Sigmoid colon (tissue), 7 donors: ENCODE data around the gene MAN2A2. TPM values are rescaled to one million over a fixed set of nuclear protein-coding genes. Genes with fewer than 3 reads are reported as not detected.

Experiments used
- DNase-seq: peaks from one replicate; pipeline ENCODE4 v3.0.0-alpha.2; 2019
- H3K27ac ChIP-seq, 4 donors: fragments of 200-600 bp; sonication (generic); one replicate each; pipeline ENCODE4 v1.5.1; 2016 to 2019; ENCODE audit warnings: mild to moderate bottlenecking in 1 of 4
- H3K27me3 ChIP-seq, 3 donors: fragments of 200-600 bp; sonication (generic); one replicate each; pipeline ENCODE4 v1.5.1; 2019; ENCODE audit warnings: mild to moderate bottlenecking in 1 of 3
- H3K36me3 ChIP-seq, 4 donors: fragments of 200-600 bp; sonication (generic); one replicate each; pipeline ENCODE4 v1.5.1; 2016 to 2019
- H3K4me1 ChIP-seq, 4 donors: fragments of 200-600 bp; sonication (generic); one replicate each; pipeline ENCODE4 v1.5.1; 2017 to 2019
- H3K4me3 ChIP-seq, 4 donors: fragments of 200-600 bp; sonication (generic); one replicate each; pipeline ENCODE4 v1.5.1; 2017 to 2019; ENCODE audit warnings: mild to moderate bottlenecking in 2 of 4, moderate library complexity in 1 of 4
- H3K9me3 ChIP-seq, 4 donors: fragments of 200-600 bp in 3 of 4; sonication (generic) in 3 of 4; one replicate each; pipeline versions ENCODE4 v1.5.1 to v1.6.1; 2013 to 2019
- EP300 ChIP-seq, 4 donors: sonication (generic); formaldehyde crosslinking; IDR thresholded peaks; one replicate each; pipeline ENCODE4 v1.6.1; 2017; ENCODE audit warnings: antibody characterized with exemption in 4 of 4
- POLR2A ChIP-seq, 2 donors: fragments of 450-650 bp; IDR thresholded peaks; one replicate each; pipeline ENCODE4 v1.6.1; 2016; ENCODE audit warnings: antibody characterized with exemption in 2 of 2, mild to moderate bottlenecking in 2 of 2, moderate library complexity in 2 of 2
- POLR2AphosphoS5 ChIP-seq, 4 donors: sonication (generic); formaldehyde crosslinking; IDR thresholded peaks; one replicate each; pipeline ENCODE4 v1.6.1; 2017; ENCODE audit warnings: antibody characterized with exemption in 4 of 4
- WGBS, 2 donors: extraction: QIAGEN DNeasy Blood & Tissue Kit; methylation state at CpG; one replicate each; pipeline ENCODE4 v1.1.7; 2013; 5-methylcytosine and 5-hydroxymethylcytosine counted together
- intact Hi-C: fragments of 100-400 bp; cut with DNase I; formaldehyde crosslinking; loops from one replicate; pipeline ENCODE4 v1.15.1; 2023
- polyA plus RNA-seq, 3 donors: library from polyadenylated mRNA; stranded (reverse); fragments of 200-250 nt; gene quantifications; one replicate each; pipeline ENCODE4 v1.2.3, GENCODE V29; 2013
- total RNA-seq, 4 donors: library from RNA; depleted of rRNA; stranded (reverse); fragments of >200 nt; gene quantifications; one replicate each; pipeline ENCODE4 v1.1.0, GENCODE V29; 2016
- TF ChIP-seq, protein P1 (sequence below), 4 experiments: fragments of 450-650 bp in 3 of 4; fragments of 200-600 bp in 1 of 4; IDR thresholded peaks; one replicate each; pipeline ENCODE4 v1.5.1; 2016 to 2019; ENCODE audit warnings: antibody characterized with exemption in 4 of 4, mild to moderate bottlenecking in 3 of 4, moderate library complexity in 2 of 4
- donor health status: healthy with polysubstance abuse.
- donor health status: Bipolar disorder and iron deficiency.
- donor health status: healthy.

Gene MAN2A2
- total and polyA plus RNA-seq, 7 donors: 3.7 to 57.6 (median 31.0) TPM

DNA sequence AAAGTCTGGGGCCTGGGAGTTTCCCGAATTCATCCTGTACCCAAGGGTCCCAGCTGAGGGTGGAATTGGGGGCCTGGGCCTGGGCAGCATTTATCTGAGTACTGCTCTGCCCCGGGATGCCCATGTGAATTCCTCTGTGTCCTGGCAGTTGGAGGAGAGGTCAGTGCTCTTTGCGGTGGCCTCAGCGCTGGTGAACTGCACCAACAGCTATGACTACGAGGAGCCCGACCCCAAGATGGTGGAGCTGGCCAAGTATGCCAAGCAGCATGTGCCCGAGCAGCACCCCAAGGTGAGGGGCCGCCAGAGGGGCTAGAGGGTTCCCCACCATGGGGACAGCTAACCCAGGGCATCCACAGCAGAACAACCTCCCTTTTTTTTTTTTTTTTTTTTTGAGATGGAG is 45.4 kb downstream of the MAN2A2 start:
- intact Hi-C loops: no loop called here
- Histone ChIP-seq H3K4me1 (no peaks in the 10 kb centered on the region), H3K9me3 (no peaks in the 10 kb centered on the region), H3K4me3 (no peak overlapping the region), H3K36me3 (peaks cover 35 to 99% (median 72%) of the 10 kb centered on the region in 4 donors), H3K27me3 (no peaks in the 10 kb centered on the region), H3K27ac (no peak overlapping the region)
- DNase-seq: no peak
- TF ChIP-seq, protein P1, sequence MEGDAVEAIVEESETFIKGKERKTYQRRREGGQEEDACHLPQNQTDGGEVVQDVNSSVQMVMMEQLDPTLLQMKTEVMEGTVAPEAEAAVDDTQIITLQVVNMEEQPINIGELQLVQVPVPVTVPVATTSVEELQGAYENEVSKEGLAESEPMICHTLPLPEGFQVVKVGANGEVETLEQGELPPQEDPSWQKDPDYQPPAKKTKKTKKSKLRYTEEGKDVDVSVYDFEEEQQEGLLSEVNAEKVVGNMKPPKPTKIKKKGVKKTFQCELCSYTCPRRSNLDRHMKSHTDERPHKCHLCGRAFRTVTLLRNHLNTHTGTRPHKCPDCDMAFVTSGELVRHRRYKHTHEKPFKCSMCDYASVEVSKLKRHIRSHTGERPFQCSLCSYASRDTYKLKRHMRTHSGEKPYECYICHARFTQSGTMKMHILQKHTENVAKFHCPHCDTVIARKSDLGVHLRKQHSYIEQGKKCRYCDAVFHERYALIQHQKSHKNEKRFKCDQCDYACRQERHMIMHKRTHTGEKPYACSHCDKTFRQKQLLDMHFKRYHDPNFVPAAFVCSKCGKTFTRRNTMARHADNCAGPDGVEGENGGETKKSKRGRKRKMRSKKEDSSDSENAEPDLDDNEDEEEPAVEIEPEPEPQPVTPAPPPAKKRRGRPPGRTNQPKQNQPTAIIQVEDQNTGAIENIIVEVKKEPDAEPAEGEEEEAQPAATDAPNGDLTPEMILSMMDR (IDR thresholded peaks at IDR 0.05): no peak
- TF ChIP-seq POLR2A (IDR thresholded peaks at IDR 0.05): no peak
- no peak for TF ChIP-seq EP300 (IDR thresholded peaks at IDR 0.05)
- TF ChIP-seq POLR2AphosphoS5 (IDR thresholded peaks at IDR 0.05): no peak
- 90 to 97% methylated on average over 8 of the region's 8 CpGs for WGBS, 2 donors

DNA sequence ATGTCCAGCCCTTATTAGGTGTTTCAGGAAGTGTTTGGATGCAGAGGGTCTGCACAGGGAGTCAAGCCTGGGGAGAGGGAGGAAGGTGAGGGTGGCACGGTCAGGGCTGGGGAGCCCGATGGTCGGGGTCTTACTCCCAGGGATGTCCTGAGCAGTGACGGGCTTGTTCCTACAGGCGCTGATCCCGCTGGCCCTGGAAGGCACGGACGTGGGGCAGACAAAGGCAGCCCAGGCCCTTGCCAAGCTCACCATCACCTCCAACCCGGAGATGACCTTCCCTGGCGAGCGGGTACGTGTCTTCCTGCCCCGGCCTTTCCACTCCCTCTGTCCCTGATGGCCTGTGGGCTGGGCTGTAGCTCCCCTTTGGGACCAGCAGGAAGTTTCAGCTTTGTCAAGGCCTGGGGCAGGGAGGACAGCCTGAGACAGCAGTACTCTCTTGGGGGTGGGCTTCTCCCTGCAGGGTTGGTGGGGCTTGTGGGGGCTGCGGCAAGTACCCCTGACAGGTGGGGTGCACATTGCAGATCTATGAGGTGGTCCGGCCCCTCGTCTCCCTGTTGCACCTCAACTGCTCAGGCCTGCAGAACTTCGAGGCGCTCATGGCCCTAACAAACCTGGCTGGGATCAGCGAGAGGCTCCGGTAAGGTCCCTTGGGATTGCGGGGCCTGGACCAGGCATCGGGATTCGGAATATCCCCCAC is 47.0 kb downstream of the MAN2A2 start:
- TF ChIP-seq POLR2AphosphoS5 (IDR thresholded peaks at IDR 0.05) (no peak), POLR2A (IDR thresholded peaks at IDR 0.05) (no peak), EP300 (IDR thresholded peaks at IDR 0.05) (no peak)
- TF ChIP-seq, protein P1 (IDR thresholded peaks at IDR 0.05): no peak
- H3K36me3 ChIP-seq: peaks cover 23 to 87% (median 60%) of the 10 kb centered on the region in 4 donors
- no peaks in the 10 kb centered on the region for H3K9me3 ChIP-seq

DNA sequence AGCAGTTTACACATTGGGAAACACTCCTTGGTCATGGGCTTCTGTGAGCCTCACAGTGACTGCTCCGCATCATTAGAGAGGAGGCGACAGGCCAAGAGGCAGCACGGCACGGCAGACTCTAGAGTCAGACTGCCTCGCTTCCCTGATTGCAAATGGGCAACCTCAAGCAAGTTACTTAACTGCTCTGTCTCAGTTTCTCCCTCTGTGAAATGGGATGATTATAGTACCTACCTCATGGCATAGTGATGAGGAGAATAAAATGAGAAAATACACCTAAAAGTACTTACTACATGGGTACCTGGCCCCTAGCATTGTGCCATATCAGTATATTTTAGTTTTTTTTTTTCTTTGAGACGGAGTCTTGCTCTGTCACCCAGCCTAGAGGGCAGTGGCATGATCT is 47.6 kb downstream of the MAN2A2 start:
- Histone ChIP-seq H3K4me1 (peaks cover 0 to 11% (median 10%) of the 10 kb centered on the region in 4 donors), H3K27ac (no peak overlapping the region), H3K9me3 (no peaks in the 10 kb centered on the region), H3K36me3 (peaks cover 21 to 82% (median 57%) of the 10 kb centered on the region in 4 donors), H3K4me3 (no peak overlapping the region), H3K27me3 (no peaks in the 10 kb centered on the region)
- WGBS, 2 donors: 97 to 98% methylated on average over 6 of the region's 6 CpGs
- intact Hi-C loops: no loop called here
- TF ChIP-seq EP300 (IDR thresholded peaks at IDR 0.05): no peak
- TF ChIP-seq POLR2AphosphoS5 (IDR thresholded peaks at IDR 0.05): no peak
- TF ChIP-seq, protein P1 (IDR thresholded peaks at IDR 0.05): no peak
- TF ChIP-seq POLR2A (IDR thresholded peaks at IDR 0.05): no peak
- DNase-seq: no peak

More for the DNA sequence above, 47.0 kb downstream of the MAN2A2 start:
- peaks cover 0 to 6% (median 4%) of the 10 kb centered on the region in 4 donors for H3K4me1 ChIP-seq
- WGBS, 2 donors: 95% methylated on average over 23 of the region's 23 CpGs
- no peak overlapping the region for H3K4me3 ChIP-seq
- DNase-seq: no peak
- H3K27ac ChIP-seq: no peak overlapping the region
- H3K27me3 ChIP-seq: no peaks in the 10 kb centered on the region
- intact Hi-C loops: no loop called here

DNA sequence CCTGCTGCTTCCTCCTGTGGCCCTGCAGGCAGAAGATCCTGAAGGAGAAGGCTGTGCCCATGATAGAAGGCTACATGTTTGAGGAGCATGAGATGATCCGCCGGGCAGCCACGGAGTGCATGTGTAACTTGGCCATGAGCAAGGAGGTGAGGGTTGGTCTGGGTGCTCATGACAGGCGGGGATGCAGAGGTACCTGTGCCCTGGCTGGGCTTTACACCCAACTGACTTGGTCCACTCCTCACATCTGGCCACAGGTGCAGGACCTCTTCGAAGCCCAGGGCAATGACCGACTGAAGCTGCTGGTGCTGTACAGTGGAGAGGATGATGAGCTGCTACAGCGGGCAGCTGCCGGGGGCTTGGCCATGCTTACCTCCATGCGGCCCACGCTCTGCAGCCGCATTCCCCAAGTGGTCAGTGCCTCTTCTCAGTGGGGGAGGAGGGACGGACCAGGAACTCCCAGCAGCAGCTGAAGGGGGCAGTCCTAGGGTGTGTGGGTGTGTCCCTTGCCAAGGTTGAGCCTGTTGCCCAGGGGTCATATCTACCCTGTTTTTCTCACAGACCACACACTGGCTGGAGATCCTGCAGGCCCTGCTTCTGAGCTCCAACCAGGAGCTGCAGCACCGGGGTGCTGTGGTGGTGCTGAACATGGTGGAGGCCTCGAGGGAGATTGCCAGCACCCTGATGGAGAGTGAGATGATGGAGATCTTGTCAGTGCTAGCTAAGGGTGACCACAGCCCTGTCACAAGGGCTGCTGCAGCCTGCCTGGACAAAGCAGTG is 50.0 kb downstream of the MAN2A2 start:
- H3K27me3 ChIP-seq: no peaks in the 10 kb centered on the region
- H3K4me3 ChIP-seq: no peak overlapping the region
- TF ChIP-seq, protein P1 (IDR thresholded peaks at IDR 0.05): no peak
- WGBS, 2 donors: 95 to 96% methylated on average over 14 of the region's 14 CpGs
- no peaks in the 10 kb centered on the region for H3K9me3 ChIP-seq
- H3K36me3 ChIP-seq: peaks cover 11 to 59% (median 39%) of the 10 kb centered on the region in 4 donors
- no peak for DNase-seq
- intact Hi-C loops: no loop called here
- H3K27ac ChIP-seq: no peak overlapping the region
- peaks cover 0 to 35% (median 28%) of the 10 kb centered on the region in 4 donors for H3K4me1 ChIP-seq
